ENCODE data around the gene MAPK8IP2. TPM values are rescaled to one million over a fixed set of nuclear protein-coding genes. Genes with fewer than 3 reads are reported as not detected.

Gene MAPK8IP2
- total and polyA plus RNA-seq, 7 donors = 0.12 to 0.34 (median 0.16) TPM

DNA sequence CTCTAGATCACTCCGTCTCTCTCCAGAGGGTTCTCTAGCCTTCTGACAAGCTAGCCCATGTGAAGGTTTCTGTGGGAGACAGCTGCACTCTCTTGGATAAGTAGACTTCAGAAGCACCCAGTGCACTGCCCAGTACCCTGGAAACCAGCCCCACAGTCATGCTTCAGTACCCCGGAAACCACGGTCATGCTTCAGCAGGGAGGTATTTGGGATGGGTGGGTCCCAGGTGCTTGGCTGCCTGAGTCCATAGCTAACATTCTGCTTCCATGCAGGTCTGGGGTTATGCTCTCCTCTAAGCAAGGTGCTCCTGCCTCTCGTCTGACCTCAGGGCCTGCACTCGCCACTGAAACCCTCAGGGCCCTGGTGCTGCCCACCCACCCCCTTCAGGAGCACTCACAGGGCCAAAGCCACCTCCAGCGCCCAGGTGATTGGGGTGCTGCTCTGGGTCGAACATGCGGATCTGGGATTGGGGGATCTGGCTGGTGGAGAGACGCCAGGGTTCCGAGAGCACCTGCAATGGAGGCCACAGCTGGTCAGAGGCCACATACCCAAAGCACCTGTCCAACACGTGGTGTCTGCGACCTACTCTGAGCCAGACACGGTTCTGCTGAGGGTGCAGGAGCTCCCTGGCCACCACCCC, 30.6 kb upstream of the MAPK8IP2 start:
- no peak overlapping the region for H3K4me3 ChIP-seq
- no peak overlapping the region for H3K27ac ChIP-seq
- ATAC-seq = no peak
- H3K27me3 ChIP-seq (ENCODE audit: insufficient read depth in 3 of 3, low read length in 2 of 3) = no peaks in the 10 kb centered on the region
- no peak for DNase-seq
- peaks cover 0 to 78% of the 10 kb centered on the region in 2 donors for H3K36me3 ChIP-seq (ENCODE audit: insufficient read depth in 1 of 2, low read depth in 1 of 2)
- intact Hi-C loops (cut with DNase I) = no loop called here
- 77 to 82% (median 77%) methylated on average over 12 to 13 of the region's 13 CpGs for WGBS, 3 donors
- H3K9me3 ChIP-seq = no peaks in the 10 kb centered on the region
- no peak for TF ChIP-seq CTCF (IDR thresholded peaks at IDR 0.05)
- H3K4me1 ChIP-seq = peaks cover 7% of the 10 kb centered on the region

- Histone ChIP-seq H3K4me1 (peaks cover 7% of the 10 kb centered on the region), H3K27ac (peak overlapping the region; percentile 36), H3K9me3 (no peaks in the 10 kb centered on the region), H3K27me3 (ENCODE audit: insufficient read depth in 3 of 3, low read length in 2 of 3) (no peaks in the 10 kb centered on the region), H3K36me3 (ENCODE audit: insufficient read depth in 1 of 2, low read depth in 1 of 2) (peaks cover 0 to 86% of the 10 kb centered on the region in 2 donors), H3K4me3 (no peak overlapping the region)
- no peak for ATAC-seq
- intact Hi-C loops (cut with DNase I) = no loop called here
- no peak for TF ChIP-seq CTCF (IDR thresholded peaks at IDR 0.05)
- no peak for DNase-seq
- WGBS, 3 donors = 86 to 89% (median 86%) methylated on average over 12 of the region's 12 CpGs
Measured at GRCh38 chr22:50570861-50571260, 29.7 kb upstream of the MAPK8IP2 start.

DNA sequence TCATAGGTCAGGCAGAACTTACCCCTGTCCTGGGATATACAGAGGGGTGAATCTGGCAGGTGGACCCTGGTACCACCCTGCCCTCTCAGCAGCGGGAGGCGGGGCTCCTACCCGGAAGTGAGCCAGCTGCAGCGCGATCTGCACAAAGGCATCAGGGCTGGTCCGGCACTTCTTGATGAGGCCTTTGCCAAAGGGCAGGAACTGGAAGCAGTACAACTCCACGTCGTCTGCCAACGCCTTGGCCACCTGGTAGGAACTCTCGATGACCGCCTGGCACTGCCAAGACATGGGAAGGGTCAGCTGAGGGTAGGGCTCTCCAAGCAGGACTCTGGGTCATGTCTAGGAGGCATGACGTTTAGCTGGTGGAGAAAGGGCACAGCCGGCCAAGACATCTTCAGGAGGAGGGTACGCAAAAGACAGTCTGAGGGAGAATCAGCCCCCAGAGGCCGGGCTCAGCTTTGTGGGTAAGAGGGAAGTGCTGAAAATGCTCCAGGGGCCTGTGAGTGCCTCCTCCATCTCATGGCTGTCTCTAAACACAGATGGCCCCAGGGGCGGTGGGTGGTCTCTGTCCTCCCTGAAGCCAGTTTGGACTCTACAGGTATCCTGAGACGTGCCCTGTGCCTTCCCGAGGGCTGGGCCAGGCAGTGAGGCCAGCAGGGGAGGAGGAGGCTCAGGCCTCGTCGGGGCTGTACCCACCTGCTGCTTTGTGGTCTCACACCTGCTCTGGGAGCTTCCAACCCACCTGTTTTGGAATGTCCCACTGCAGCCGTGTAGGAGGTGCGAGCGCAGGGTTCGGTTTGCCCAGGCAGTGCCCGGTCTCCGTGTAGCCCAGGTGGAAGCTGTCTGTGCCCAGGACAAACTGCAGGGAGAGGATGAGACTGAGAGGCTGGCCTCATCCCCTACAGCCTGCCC, 29.1 kb upstream of the MAPK8IP2 start:
- Histone ChIP-seq H3K9me3 (no peaks in the 10 kb centered on the region), H3K36me3 (ENCODE audit: insufficient read depth in 1 of 2, low read depth in 1 of 2) (peaks cover 0 to 86% of the 10 kb centered on the region in 2 donors), H3K4me1 (peaks cover 7% of the 10 kb centered on the region), H3K4me3 (no peak overlapping the region), H3K27ac (peak overlapping the region; percentile 36), H3K27me3 (ENCODE audit: insufficient read depth in 3 of 3, low read length in 2 of 3) (no peaks in the 10 kb centered on the region)
- TF ChIP-seq CTCF (IDR thresholded peaks at IDR 0.05) = no peak
- WGBS, 3 donors = 45 to 60% (median 50%) methylated on average over 26 of the region's 26 CpGs
- DNase-seq (peak in 1 of 2 donors; percentile 88), ATAC-seq (peak; percentile 38 to 83 (median 81))
- intact Hi-C loops (cut with DNase I) = no loop called here

GRCh38 chr22:50572965-50573364, 27.6 kb upstream of the MAPK8IP2 start:
- H3K4me3 ChIP-seq = no peak overlapping the region
- ATAC-seq (no peak), DNase-seq (no peak)
- peaks cover 0 to 86% of the 10 kb centered on the region in 2 donors for H3K36me3 ChIP-seq (ENCODE audit: insufficient read depth in 1 of 2, low read depth in 1 of 2)
- no peak overlapping the region for H3K27ac ChIP-seq
- no peaks in the 10 kb centered on the region for H3K27me3 ChIP-seq (ENCODE audit: insufficient read depth in 3 of 3, low read length in 2 of 3)
- no peaks in the 10 kb centered on the region for H3K9me3 ChIP-seq
- intact Hi-C loops (cut with DNase I) = no loop called here
- 71 to 89% (median 85%) methylated on average over 11 of the region's 11 CpGs for WGBS, 3 donors
- no peak for TF ChIP-seq CTCF (IDR thresholded peaks at IDR 0.05)
- H3K4me1 ChIP-seq = peaks cover 13% of the 10 kb centered on the region

All from psoas muscle (tissue), 8 donors.